Measurements from ENCODE around the gene MEN1.
"Not testable (repeated sequence)": the region's sequence is repeated elsewhere in the genome, so short reads cannot be mapped to it uniquely, and the experiment has no call there.

MEN1 gene

GRCh38 chr11:64810271-64810890 lies at the start of gene MEN1:
TSS of gene MEN1 (minus strand) at chr11:64810551. CDS start at chr11:64810109, 442 bp downstream.
- peak; percentile 94 for DNase-seq

DNA sequence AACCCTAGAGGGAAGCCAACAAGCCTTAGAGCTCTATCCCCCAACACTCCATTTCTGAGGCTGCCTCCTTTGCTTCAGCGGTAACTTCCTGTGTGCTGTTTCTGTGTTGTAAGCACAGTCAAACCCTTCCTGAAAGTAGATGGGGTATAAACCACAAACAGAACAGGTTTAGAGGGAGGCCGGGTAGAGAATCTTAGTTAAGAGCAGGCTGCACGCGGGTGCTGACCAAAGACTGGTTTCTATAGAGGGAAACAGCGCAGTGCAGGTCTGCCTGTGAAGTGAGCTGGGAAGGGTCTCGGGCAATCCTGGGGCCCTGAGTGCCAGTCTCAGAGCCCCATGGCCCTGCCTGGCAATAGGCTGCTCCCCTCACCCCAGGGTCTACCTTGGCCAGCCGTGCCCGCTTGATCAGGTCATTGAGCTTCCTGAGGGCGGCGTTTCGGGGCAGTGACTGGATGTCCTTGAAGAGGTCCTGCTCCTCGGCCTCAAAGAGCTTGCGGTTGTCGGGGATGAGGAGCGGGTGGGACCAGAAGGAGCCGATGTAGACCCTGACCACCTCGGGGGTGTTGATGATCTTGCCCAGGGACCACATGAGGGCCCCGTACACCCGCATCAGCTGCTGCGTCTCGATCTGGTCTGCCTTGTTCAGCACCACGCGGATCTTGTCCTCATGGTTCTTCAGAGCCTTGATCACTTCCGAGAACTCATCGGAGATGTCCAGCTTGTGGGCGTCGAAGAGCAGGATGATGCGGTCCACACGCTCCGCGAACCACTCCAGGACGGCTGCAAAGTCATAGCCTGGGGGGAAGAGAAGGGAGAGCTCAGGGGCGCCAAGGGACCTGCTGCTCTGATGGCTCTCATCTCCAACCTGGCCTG lies 49.4 kb upstream of the MEN1 start:
- DNase-seq: no peak

- DNase-seq: no peak
Observed at GRCh38 chr11:64858467-64859263, 48.3 kb upstream of the MEN1 start.

DNA sequence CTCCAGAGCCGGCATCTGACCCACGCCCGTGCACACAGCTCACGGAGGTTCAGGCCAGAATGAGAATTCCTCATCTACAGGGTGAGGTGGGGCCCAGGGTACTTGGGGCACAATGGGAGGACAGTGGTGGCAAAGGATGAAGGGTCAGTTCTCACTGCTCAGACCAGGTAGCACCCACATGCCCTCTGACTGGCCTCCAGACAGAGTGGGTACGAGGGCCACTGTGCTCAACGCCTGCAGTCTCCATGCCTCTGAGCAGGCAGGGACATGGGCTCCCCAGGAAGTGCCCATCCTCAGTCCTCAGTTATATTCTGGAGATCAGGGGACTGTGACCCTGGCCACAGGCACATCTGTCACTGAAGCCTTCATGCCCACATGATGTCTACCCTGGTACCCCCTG lies 47.1 kb upstream of the MEN1 start:
- DNase-seq: no peak

DNA sequence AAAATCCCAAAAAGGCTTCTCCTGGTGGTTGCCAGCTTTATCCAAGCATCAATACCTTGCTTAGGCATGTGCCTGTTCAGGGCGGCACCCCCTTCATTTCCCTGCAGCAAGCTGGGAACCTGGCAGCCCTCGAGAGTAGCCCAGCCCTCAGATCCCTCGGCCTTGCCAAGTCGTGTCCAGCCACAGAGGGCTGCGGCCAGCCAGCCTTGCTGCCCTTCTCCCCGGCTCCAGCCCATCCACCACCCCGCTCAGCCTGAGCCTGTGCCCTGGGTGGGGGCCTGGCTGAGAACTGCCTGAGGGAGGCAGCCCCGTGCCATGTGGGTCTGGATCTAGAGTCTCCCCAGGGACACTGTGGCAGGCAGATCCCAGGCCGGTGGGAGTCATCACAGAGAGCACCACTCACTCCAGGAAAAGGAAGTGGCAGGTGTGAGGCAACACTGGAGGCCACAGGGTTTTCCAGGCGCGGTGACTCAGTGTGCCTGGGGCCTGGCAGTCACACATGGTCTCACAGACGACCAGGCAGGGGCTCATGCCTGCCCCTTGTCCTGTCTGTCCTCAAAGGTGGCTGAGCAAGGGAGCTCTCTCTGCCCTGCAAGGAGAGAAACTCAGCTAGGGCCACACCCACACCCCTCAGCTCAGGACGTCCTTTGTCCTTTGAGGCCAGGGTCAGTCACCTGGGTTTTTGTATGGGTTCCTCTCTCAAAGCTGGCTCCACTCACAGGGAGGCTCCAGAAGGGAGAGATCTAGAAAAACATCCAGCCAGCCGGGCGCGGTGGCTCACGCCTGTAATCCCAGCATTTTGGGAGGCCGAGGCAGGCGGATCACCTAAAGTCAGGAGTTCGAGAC lies 46.3 kb upstream of the MEN1 start:
- no peak for DNase-seq

DNA sequence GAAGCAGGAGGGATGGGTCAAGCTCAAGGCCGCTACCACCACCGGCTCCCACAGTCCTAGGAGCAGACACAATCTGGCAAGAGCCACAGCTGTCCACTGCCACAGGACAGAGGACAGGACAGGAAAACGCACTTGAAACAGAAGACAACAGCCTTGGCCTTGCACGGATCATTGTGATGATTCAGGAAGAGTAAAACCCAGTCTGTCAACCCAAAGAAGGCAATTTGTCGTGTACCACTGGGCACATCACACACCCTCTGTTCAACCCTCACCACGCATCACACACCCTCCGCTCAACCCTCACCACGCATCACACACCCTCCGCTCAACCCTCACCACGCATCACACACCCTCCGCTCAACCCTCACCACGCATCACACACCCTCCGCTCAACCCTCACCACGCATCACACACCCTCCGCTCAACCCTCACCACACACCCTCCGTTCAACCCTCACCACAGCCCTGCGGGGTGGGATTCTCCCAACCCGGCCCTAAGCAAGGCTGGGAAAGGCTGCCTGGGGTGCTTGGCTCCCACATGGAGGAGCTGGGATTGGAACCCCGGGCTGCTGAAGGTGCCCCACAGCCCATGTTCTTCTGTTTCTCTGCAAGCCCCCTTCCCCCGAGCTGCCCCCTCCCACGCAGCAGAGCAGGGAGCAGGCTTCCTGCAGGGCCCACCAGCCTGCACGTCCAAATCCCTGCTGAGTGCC lies 45.4 kb upstream of the MEN1 start:
- no peak for DNase-seq

- DNase-seq: no peak
Observed at GRCh38 chr11:64854534-64855502, 44.5 kb upstream of the MEN1 start.

DNA sequence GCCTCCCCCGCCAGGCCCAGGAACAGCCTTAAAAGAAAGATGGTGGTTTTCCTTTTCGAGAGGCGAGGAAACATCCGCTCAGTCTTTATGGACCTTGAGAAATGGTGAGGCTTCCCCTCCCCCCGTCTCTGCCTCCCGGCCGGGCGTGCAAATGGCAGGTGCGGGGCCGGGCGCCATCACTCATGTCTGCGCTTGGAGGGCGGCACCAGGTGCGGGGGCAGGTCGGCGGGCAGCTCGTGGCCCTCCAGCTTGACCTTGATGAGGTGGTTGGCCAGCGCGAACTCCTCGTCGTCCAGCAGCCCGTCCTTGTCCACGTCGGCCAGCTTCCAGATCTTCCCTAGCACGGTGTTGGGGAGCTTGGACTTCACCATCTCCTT lies 43.8 kb upstream of the MEN1 start:
- DNase-seq: no peak

GRCh38 chr11:64853709-64854108 lies 43.4 kb upstream of the MEN1 start:
- no peak for DNase-seq

DNA sequence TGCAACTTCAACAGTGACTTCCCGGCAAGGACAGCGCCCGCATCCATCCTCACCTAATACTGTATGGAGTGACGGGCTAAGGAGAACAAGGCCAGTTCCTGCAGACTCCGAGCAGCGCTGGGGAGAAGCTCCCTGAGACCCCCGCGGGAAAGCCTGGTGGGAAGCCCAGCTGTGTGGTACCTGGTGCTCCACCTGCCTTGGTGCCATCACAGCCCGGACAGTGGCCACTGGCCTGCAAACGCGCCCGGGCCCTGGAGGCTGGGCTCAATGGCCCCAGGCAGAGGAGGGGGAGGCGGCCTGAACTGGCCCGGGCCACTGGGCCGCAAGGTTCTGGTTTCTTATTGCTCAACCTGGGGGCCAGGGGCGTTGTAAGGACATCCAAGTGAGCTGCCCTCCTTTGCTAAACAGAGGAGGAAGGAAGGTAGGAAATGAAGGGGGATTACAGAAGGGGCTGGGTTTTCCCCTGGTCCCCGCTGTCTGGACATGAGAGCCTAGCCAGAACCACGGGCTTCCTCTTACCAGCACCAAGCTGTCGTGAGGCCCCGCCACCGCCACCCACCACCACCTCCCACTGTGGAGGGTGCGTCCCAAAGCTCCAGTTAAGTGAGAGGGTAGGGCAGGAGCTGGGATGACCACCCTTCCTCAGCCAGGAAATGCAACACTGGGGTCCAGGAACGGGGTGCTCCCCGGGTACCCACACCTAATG lies 42.6 kb upstream of the MEN1 start:
- DNase-seq: no peak

GRCh38 chr11:64851831-64852351 lies 41.5 kb upstream of the MEN1 start:
- no peak for DNase-seq

GRCh38 chr11:64850979-64851567 lies 40.7 kb upstream of the MEN1 start:
- no peak for DNase-seq

GRCh38 chr11:64849598-64850356 lies 39.4 kb upstream of the MEN1 start:
- no peak for DNase-seq

DNA sequence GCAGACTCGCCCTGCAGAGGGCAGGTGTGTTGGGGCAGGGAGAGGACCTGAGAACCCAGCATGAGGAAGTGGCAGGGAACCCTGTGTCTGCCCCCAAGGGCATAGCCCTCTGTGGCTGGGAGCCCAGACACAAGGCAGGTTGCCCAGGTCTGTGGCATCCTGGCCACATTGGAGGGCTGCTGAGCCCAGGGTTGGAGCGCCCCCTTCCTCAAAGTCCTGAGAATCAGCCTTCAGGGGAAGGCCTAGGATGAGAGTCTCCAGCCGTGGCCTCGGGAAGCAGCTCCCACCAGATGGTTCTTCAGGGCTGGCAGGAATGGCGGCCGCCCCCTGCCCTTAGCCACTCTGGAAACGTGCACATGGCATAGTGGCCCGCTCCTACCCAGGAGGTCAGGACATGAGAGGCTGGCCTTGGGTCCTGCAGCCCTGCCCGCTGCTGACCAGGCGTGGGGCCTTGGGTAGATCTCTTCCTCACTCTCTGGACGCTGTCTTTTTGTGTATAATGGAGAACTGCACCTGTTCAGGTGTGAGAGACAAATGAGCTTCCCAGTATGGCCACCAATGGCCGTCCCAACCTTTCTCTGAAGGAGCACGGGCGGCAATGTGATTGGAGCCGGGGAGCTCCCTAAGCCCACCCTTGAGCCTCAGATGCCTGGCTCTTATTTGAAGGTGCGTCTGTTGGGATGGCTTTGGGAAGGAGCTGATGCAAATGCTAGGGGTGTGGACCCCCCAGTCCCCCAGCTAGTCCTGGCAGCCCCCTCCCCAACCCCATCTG lies 38.7 kb upstream of the MEN1 start:
- no peak for DNase-seq

GRCh38 chr11:64848214-64848825 lies 38.0 kb upstream of the MEN1 start:
- no peak for DNase-seq

DNA sequence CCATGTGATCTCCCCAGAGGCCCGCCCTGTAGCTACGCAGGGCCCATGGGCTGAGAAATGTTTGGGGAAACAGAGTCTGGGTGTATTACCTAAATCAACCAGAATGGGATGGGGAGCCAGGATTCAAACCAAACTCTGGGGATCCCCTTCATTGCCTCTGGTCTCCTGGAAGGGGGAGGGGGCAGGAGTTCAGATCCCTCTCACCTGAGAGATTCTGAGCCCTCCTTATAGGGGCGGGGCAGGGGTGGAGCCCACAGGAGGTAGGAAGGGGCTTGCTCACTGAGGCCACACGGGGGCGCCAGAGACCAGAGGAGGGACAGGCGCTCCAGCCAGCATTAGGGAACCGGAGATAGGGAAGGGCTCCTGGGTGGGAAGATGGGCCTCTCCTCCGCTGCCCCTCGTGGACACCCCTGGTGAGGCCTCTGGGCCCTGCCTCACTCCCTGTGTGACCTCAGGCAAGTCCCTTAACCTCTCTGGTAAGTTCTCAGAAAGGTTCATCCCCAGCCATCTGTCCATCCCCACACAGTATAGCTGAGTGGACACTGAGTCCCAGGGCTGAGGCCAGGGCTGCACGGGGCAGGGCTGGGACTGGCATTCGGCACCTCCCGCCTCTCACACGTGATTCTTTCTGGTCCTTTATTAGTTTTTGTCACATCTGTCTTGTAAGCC lies 36.8 kb upstream of the MEN1 start:
- DNase-seq: peak; percentile 85

DNA sequence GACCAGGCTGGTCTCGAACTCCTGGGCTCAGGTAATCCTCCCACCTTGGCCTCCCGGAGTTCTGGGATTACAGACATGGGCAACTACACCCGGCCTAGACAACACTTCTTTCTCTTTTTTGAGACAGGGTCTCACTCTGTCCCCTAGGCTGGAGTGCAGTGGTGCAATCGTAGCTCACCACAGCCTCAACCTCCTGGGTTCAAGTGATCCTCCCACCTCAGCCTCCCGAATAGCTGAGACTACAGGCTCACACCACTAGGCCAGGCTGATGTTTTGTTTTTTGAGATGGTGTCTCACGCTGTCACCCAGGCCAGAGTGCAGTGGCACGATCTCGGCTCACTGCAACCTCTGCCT lies 35.4 kb upstream of the MEN1 start:
- not testable (repeated sequence) for DNase-seq
